IMR-90 (cell line): ENCODE data around the gene ARHGAP24. TPM values are rescaled to one million over a fixed set of nuclear protein-coding genes. Genes with fewer than 3 reads are reported as not detected.

Experiments
- ATAC-seq: fragments of 200-7000 bp; cut with Tn5 transposase; 2 replicates; pipeline ENCODE4 v1.9.1; 2020; ENCODE audit warnings: low read depth, mild to moderate bottlenecking, moderate library complexity
- BruUV-seq: library from RNA; stranded (reverse); fragments of 400-500 nt; replicated peaks from 2 replicates; lab custom pipeline; 2021; lab: Mats Ljungman, UMichigan
- CTCF ChIA-PET: fragments of 300-600 bp; formaldehyde crosslinking; extraction: SDS; loops from one replicate; lab custom pipeline; 2021; ENCODE audit warnings: antibody characterized with exemption; lab: Yijun Ruan, JAX
- POLR2A ChIA-PET: fragments of 300-600 bp; sonication (Branson Sonifier 250); formaldehyde crosslinking; loops from one replicate; lab custom pipeline; 2022; ENCODE audit warnings: antibody characterized with exemption; ENCODE audit not compliant: unreplicated experiment; lab: Charles Lee
- DNase-seq: peaks from one replicate; pipeline ENCODE4 v3.0.0; 2013
- H2AFZ ChIP-seq: replicated peaks from 2 replicates; pipeline ENCODE3; 2013; ENCODE audit warnings: low read length, mild to moderate bottlenecking; ENCODE audit not compliant: poor library complexity
- H2AK5ac ChIP-seq: 2 replicates; pipeline ENCODE4 v1.6.1; 2013; ENCODE audit warnings: low read depth, low read length, inconsistent platforms
- H2AK9ac ChIP-seq: replicated peaks from 2 replicates; pipeline ENCODE3; 2013; ENCODE audit warnings: mild to moderate bottlenecking, low read depth, low read length, moderate library complexity; ENCODE audit not compliant: poor library complexity
- H2BK120ac ChIP-seq: 2 replicates; pipeline ENCODE4 v1.6.1; 2013; ENCODE audit warnings: low read depth, low read length, inconsistent platforms
- H2BK15ac ChIP-seq: 3 replicates; pipeline ENCODE4 v1.6.1; 2013; ENCODE audit warnings: low read depth, low read length, inconsistent platforms
- H2BK20ac ChIP-seq: 2 replicates; pipeline ENCODE4 v1.6.1; 2013; ENCODE audit warnings: low read depth, mild to moderate bottlenecking, inconsistent platforms, low read length, moderate library complexity
- H2BK5ac ChIP-seq: 2 replicates; pipeline ENCODE4 v1.6.1; 2013; ENCODE audit warnings: mild to moderate bottlenecking, low read depth, low read length, inconsistent platforms; ENCODE audit not compliant: poor library complexity, severe bottlenecking
- H3K14ac ChIP-seq: replicated peaks from 2 replicates; pipeline ENCODE4 v1.6.1; 2013; ENCODE audit warnings: low read depth, low read length, inconsistent platforms
- H3K18ac ChIP-seq: 2 replicates; pipeline ENCODE4 v1.6.1; 2013; ENCODE audit warnings: low read depth, low read length, control low read depth
- H3K23ac ChIP-seq: 2 replicates; pipeline ENCODE4 v1.6.1; 2013; ENCODE audit warnings: low read depth, low read length, inconsistent platforms
- H3K27ac ChIP-seq: 2 replicates; pipeline ENCODE4 v1.5.1; 2013; ENCODE audit warnings: mild to moderate bottlenecking, control low read depth, low read length; ENCODE audit not compliant: insufficient read depth
- H3K27me3 ChIP-seq: 2 replicates; pipeline ENCODE4 v1.6.1; 2013; ENCODE audit warnings: low read length; ENCODE audit not compliant: control insufficient read depth, insufficient read depth
- H3K36me3 ChIP-seq: 2 replicates; pipeline ENCODE4 v1.6.1; 2013; ENCODE audit warnings: low read length, mixed read lengths; ENCODE audit not compliant: control insufficient read depth, insufficient read depth
- H3K4ac ChIP-seq: 2 replicates; pipeline ENCODE4 v1.6.1; 2013; ENCODE audit warnings: low read depth, low read length, inconsistent platforms
- H3K4me1 ChIP-seq: 2 replicates; pipeline ENCODE4 v1.6.1; 2013; ENCODE audit warnings: low read length, mixed read lengths; ENCODE audit not compliant: control insufficient read depth, insufficient read depth
- H3K4me2 ChIP-seq: 2 replicates; pipeline ENCODE4 v1.6.1; 2013; ENCODE audit warnings: low read depth, mild to moderate bottlenecking, control low read depth, low read length, moderate library complexity
- H3K4me3 ChIP-seq: 2 replicates; pipeline ENCODE4 v1.5.1; 2013; ENCODE audit warnings: low read depth, mild to moderate bottlenecking, control low read depth, low read length, moderate library complexity; ENCODE audit not compliant: insufficient read depth
- H3K56ac ChIP-seq: 2 replicates; pipeline ENCODE4 v1.6.1; 2013; ENCODE audit warnings: low read length, inconsistent platforms; ENCODE audit not compliant: insufficient read depth; ENCODE audit errors: extremely low read depth
- H3K79me1 ChIP-seq, 2 experiments: 2 replicates each; pipeline ENCODE4 v1.6.1; 2013; ENCODE audit warnings: low read length in 2 of 2, inconsistent platforms in 1 of 2, low read depth in 1 of 2
- H3K9ac ChIP-seq: 2 replicates; pipeline ENCODE4 v1.6.1; 2013; ENCODE audit warnings: low read depth, low read length, control low read depth
- H3K9me1 ChIP-seq: 2 replicates; pipeline ENCODE4 v1.6.1; 2013; ENCODE audit warnings: low read length, inconsistent platforms; ENCODE audit not compliant: insufficient read depth
- H3K9me3 ChIP-seq: 2 replicates; pipeline ENCODE4 v1.6.1; 2013; ENCODE audit warnings: low read length; ENCODE audit not compliant: control insufficient read depth, insufficient read depth
- H4K20me1 ChIP-seq: 2 replicates; pipeline ENCODE4 v1.6.1; 2013; ENCODE audit warnings: low read length, inconsistent platforms; ENCODE audit not compliant: insufficient read depth
- H4K5ac ChIP-seq: 2 replicates; pipeline ENCODE4 v1.6.1; 2013; ENCODE audit warnings: mild to moderate bottlenecking, low read depth, low read length, control low read depth
- H4K8ac ChIP-seq, 2 experiments: 2 replicates each; pipeline ENCODE4 v1.6.1; 2013; ENCODE audit warnings: low read depth in 2 of 2, low read length in 2 of 2, control low read depth in 1 of 2, inconsistent platforms in 1 of 2
- H4K91ac ChIP-seq: 2 replicates; pipeline ENCODE4 v1.6.1; 2013; ENCODE audit warnings: low read depth, low read length, inconsistent platforms; ENCODE audit not compliant: insufficient read depth
- CEBPB ChIP-seq: IDR thresholded peaks from 2 replicates; pipeline ENCODE4 v1.6.1; 2012; ENCODE audit warnings: low read depth, low read length, improper control_type of control experiment
- FOS ChIP-seq: fragments of 150-350 bp; IDR thresholded peaks from 2 replicates; pipeline ENCODE4 v1.6.1; 2016; ENCODE audit warnings: low read depth, low read length
- WGBS, 2 experiments: methylation state at CpG; one replicate each; pipeline versions ENCODE4 v1.1.5 to v1.1.7; 2013; ENCODE audit warnings: missing lambda C conversion rate in 2 of 2; ENCODE audit not compliant: insufficient read length in 1 of 2; ENCODE audit errors: extremely low coverage in 2 of 2; 5-methylcytosine and 5-hydroxymethylcytosine counted together
- dilution Hi-C: fragments of 300-500 bp; cut with HindIII; formaldehyde crosslinking; loops from one replicate; pipeline ENCODE4 v1.14.3; 2018; ENCODE audit warnings: low sequenced_read_pairs; ENCODE audit not compliant: unreplicated experiment
- in situ Hi-C: fragments of 300-500 bp; cut with MboI; formaldehyde crosslinking; loops from 3 replicates; pipeline ENCODE4 v1.14.3; 2019; ENCODE audit warnings: low sequenced_read_pairs, inconsistent platforms, mixed read lengths
- intact Hi-C: fragments of 100-400 bp; cut with micrococcal nuclease; formaldehyde crosslinking; loops from 2 replicates; pipeline ENCODE4 v1.10.0; 2022
- polyA plus RNA-seq, 3 experiments: library from polyadenylated mRNA; depleted of rRNA; stranded (reverse); fragments of >200 nt; gene quantifications; 2 replicates each; pipeline ENCODE4 v1.2.3, GENCODE V29; 2012; ENCODE audit warnings: low replicate concordance in 1 of 3
- total RNA-seq: library from RNA; depleted of rRNA; stranded (reverse); fragments of >200 nt; gene quantifications from 2 replicates; pipeline ENCODE4 v1.2.3, GENCODE V29; 2012

Gene ARHGAP24
- total and polyA plus RNA-seq, 2 of the 4 experiments (the other 2 are of a cell fraction): 11.9 to 24.0 TPM

DNA sequence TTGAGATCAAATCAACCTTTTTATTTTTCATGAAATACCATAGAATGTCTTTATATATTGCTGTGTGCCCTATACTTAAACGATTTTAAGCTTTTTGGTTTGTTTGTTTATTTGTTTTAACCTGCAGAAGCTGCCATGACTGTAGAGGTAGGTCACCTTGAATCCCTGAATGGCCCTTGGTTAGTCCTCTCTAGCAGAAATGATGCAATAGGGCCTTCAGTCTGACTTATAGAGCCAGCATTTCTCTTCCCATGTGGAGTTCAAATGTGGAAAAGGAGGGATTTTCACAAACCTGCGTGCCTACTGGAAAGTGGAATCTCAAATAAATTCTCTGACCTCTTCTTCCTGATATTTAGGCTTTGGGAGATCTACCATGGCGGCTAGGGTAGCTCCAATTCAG lies 557.0 kb downstream of the ARHGAP24 start:
- Histone ChIP-seq H2BK20ac (peak overlapping the region; percentile 10), H3K4ac (peak overlapping the region; percentile 9; the same call in 1 of the 2 replicates), H3K18ac (peak overlapping the region; percentile 69; the same call in 1 of the 2 replicates), H4K8ac (peak overlapping the region in 1 of 2 experiments; percentile 59; a peak in 1 of 4 replicates), H3K27me3 (no peaks in the 10 kb centered on the region), H3K36me3 (no peaks in the 10 kb centered on the region), H2AFZ (no peak overlapping the region), H3K23ac (no peak overlapping the region), H3K79me1 (no peaks in the 10 kb centered on the region), H4K20me1 (no peaks in the 10 kb centered on the region), H2AK9ac (no peak overlapping the region), H2BK5ac (peak overlapping the region; percentile 63), H4K91ac (peak overlapping the region; percentile 22), H3K4me3 (no peak overlapping the region), H3K27ac (0 out of 2 replicates have a peak overlapping the region, but pooled peaks have one; percentile 45), H2AK5ac (peak overlapping the region; percentile 35; the same call in 1 of the 2 replicates), H3K4me2 (no peak overlapping the region), H3K4me1 (peaks cover 13% of the 10 kb centered on the region), H3K14ac (0 out of 2 replicates have a peak overlapping the region, but pooled peaks have one; percentile 46), H2BK120ac (peak overlapping the region; percentile 52), H3K9me1 (0 out of 2 replicates have a peak, but pooled peaks cover 2% of the 10 kb centered on the region), H2BK15ac (no peak overlapping the region), H3K56ac (no peak overlapping the region), H3K9me3 (no peaks in the 10 kb centered on the region), H3K9ac (no peak overlapping the region), H4K5ac (peak overlapping the region; percentile 70; the same call in 1 of the 2 replicates)
- no TSS peak for BruUV-seq
- dilution Hi-C loops: no loop called here
- DNase-seq: no peak
- ChIA-PET CTCF (interaction anchor here (0.6 to 1.1 kb wide), 3 partner anchors 12 to 343 kb away, joined by 3 to 6 read pairs (median 4); no protein-coding TSS in a partner anchor), POLR2A (interaction anchor here (0.6 kb wide), 1 partner anchor 17 kb away, joined by 3 read pairs; no protein-coding TSS in a partner anchor)
- intact Hi-C loops: no loop called here
- no CpG with 5 or more reads among the region's 3 CpGs for WGBS, 2 experiments
- no peak for TF ChIP-seq FOS
- TF ChIP-seq CEBPB: peak; percentile 60
- in situ Hi-C loops: loop anchor here (10.0 kb wide), 1 partner anchor 267 kb away; no protein-coding TSS in a partner anchor
- ATAC-seq: no peak
